Femur (tissue), 1 donor: ENCODE data around the gene PPARD.

Experiments
- DNase-seq: peaks from one replicate; pipeline ENCODE4 v3.0.0-alpha.2; 2017

The PPARD gene

DNA sequence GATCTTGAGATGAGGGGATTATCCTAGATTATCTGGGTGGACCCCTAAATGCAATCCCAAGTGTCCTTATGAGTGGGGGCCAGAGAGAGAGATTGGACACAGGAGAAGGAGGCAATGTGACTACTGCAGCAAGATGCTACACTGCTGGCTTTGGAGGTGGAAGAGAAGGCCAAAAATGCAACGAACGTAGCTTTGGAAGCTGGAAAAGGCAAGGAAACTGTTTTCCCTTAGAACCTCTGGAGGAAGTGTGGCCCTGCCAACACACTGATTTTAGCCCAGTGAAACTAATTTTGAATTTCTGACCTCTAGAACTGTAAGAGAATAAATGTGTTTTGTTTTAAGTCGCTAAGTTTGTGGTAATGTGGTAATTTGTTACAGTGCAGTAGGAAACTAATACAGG, 15.7 kb downstream of the PPARD start:
- DNase-seq, result peak; percentile 61

- no peak for DNase-seq
These were observed 17.0 kb downstream of the PPARD start for GRCh38 chr6:35359346-35359743.

- peak; percentile 59 for DNase-seq
These were observed 17.5 kb downstream of the PPARD start for GRCh38 chr6:35359744-35360348.

DNA sequence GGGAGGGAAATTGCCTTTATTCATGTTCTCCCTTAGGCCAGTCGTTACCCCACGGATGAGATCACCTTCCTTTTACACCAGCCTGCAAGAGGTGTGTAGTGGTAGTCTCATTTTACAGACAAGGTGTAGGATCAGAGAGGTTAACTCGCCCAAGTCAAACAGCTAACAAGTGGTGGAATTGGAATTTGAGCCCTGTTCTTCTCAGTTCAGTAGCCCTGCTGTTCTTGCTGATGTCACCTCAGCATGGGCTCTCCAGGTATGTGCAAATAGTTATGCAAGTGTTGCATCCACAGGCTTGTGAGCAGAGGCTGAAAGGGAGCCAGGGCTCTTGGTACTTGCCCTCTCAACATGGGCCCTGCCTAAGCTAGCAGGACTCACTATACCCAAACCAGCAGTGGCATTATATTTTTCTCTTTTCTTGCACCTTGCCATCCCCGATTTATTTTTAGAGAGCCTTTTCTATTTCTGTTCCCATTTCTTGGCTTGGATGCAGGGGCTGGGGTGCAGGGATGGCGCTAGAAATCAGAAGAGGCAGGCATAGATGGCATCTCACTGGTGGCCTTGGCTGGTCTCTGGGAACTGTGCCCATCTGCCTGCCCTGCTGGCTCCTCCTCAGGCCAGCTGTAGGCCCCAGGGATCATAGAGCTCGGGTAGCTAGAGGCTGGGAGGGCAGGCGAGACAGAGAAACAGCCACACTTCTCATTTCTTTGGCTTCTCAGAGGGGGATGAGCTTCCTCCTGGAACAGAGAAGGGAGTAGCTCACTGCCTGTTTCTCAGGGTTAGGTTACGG, 18.2 kb downstream of the PPARD start:
- DNase-seq, result peak; percentile 69

DNA sequence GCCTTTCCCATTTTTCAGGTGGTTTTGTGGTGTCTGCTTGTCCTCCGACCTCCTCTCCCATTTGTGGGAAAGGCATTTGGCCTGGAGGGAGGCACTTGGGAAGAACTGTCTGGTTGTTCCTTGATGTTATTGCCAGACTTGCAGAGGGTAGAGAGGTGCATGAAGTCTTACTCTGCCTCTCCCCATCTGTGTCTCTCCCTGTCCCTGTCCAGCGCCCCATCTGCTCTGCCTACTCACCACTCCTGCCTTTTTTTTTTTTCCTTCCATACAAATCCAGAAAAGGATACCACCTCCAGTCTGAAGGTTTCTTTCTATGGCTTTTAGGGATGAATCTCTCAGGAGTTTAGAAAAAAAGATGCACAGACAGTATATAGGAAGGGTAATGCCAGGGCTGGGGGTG, 19.8 kb downstream of the PPARD start:
- DNase-seq, result no peak

DNA sequence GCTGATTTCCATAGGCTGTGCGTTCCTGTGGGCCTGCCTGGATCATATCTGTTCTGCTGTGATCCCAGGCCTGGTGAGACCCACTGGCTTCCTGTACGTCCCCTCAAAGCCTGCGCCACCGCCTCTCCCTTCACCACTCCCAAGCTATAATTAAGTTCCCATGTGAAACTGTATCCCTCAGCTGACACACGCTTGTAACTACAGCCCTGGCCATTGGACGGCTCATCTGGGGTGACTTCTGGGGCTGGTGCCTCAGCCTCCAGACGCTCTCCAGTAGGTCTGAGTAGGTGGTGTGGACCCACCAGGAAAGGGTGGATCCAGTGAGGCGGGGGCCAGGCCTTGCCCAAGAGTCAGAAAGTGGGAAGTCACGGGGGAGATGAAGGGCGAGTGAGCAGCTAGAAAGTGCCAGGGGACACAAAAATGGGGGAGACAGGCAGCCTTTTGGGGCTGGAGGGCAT, 21.0 kb downstream of the PPARD start:
- DNase-seq, result peak; percentile 77

GRCh38 chr6:35365594-35366203, 23.3 kb downstream of the PPARD start:
- DNase-seq, result no peak

- no peak for DNase-seq
These were observed 23.8 kb downstream of the PPARD start for GRCh38 chr6:35366204-35366596.

GRCh38 chr6:35367646-35368037, 25.3 kb downstream of the PPARD start:
- no peak for DNase-seq

DNA sequence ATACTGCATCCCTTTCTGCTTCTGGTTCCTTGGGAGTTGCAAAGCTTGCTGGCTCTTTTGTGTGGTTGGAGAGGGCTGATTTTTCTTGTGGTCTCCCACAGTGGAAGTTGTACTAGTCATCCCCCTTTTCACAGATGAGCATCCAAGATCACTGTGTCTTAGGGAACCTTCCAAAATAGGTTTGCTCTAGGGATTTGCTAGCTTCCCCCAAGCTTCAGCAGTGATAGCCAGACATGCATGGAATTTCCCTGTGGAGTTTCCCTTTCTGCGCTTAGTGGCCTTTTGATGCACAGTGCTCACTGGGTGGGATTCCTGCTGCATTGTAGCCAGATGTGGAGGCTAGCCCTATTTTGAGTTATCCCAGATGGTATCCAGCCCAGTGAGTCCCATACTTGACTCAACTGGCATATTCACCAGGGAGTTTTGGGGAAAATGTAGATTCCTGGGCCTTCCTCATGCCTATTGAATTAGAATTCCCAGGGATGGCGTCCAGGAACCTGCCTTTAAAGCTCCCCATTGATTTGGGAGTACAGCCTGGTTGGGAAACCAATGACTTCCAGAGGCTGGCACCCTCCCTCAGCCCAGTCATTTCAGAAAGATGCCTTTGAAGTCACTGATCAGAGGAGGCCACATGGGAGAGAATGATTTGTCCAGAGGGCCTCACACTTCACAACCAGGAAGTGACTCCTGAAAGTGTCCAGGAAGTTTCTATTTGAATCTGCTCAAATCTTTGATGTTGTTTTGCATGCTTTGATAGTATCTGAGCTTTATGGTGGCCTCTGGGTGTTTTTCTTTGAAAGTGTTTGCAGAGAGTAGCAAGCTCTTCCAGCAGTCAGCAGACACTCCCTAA, 25.9 kb downstream of the PPARD start:
- DNase-seq, result no peak

GRCh38 chr6:35370124-35370741, 27.9 kb downstream of the PPARD start:
- DNase-seq, result peak; percentile 76

DNA sequence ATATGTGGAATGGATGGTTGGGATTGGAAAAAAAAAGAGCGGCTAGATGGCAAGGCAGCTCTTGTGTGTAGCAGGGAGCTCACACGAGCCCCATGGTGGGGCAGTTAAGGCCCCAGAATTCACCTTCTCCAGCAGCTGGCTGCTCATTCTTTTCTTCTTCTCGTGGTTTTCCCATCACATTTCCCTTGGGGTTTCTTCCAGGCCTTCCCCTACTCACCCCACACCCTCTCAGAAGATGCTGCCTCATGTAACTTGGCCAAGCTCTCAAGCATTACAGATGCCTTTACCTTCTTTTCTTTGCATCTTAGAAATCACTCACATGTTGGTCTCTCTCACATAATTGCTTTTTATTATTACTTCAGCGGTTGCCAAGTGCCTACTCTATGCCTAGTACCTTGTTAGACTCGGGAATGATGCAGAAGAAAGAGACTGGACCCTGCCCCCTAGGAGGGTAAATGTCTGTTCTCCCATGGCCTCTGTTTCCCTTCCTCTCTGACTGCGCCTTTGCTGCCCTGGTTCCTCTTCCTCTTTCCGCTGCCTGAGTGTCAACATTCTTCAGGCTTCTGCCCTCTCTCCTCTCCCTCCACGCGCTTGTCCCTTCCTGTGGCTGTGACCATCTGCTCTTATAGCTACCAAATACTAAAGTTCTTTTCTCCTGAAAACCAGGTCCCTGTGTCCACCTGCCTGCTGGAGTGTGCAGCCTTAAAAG, 28.6 kb downstream of the PPARD start:
- DNase-seq, result peak; percentile 46

GRCh38 chr6:35371494-35372262, 29.3 kb downstream of the PPARD start:
- no peak for DNase-seq

- DNase-seq, result no peak
These were observed 30.3 kb downstream of the PPARD start for GRCh38 chr6:35372633-35373032.

GRCh38 chr6:35376281-35376680, 33.9 kb downstream of the PPARD start:
- no peak for DNase-seq

DNA sequence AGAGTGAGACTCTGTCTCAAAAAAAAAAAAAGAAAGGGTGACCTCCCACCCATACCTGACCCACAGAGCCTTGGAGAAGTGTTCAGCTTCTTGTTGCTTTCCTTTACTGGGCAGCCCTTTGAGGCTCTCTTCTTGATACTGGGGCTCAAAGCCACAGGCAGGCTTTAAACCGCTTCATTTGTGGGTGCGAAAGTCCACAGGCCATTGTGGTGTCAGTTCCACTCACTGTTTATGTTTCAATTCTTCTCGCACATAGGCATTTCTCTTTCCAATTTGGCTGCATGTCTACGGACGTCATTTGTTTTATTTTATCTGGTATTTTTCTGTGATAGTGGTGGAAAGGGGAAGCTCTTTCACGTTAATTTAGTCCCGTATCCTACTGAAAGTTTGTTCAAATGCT, 34.6 kb downstream of the PPARD start:
- DNase-seq, result no peak

DNA sequence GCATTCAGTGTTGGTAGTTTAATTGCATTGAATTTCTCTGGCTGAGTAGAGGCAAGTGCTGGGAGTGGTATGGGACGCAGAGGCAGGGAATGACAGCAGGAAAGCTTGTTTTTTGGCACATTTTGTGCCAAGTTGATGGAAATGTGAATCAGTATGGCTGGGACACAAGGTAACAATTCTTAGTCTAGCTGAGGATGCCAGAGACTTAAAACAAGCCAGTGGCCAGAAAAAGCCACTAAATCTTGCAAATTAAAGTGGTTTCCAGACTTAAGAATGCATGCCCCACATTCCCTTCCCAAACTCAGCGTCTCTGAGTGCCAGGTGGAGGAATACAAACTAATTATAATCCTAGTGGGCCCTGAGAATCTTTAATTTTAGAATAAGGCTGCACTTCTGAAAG, 35.9 kb downstream of the PPARD start:
- DNase-seq, result no peak

DNA sequence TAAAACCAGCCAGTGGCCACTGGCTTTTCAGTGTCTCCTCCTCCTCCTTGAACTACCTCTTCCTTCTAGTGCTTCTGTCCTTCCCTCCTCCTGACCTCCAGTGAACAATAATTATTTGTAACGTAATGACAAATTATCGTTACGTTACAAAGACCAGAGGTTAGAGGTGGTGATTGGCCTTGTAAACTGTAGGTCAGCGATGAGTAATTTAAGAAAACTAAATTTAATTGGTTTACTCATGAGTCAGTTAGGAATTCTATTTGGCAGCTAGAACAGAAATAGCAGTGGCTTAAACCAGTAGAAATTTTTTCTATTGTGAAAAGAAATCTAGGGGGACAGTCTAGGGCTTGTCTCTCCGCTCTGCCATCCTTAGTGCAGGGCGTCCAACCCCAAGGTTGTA, 38.8 kb downstream of the PPARD start:
- no peak for DNase-seq

DNA sequence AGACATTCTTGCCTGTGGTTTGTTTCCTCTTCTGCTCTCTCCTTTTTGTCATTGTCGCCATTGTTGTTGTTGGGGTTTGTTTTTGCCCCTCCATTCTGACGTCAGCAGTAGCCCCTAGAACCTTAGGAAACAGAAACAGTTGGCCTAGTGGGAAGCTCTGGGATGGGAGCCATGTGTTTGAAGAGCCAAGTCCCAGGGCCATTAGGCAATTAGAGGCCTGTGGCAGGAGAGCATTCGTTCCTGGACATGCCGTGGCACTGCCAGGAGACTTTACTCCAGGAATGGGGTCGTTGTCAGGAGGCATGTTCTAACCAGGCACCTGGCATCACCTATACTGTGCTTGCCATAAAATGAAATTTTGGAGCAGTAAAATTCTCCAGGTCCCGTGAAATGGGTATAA, 39.7 kb downstream of the PPARD start:
- no peak for DNase-seq

- peak; percentile 80 for DNase-seq
These were observed 43.3 kb downstream of the PPARD start for GRCh38 chr6:35385457-35386202.

- DNase-seq, result no peak
These were observed 44.6 kb downstream of the PPARD start for GRCh38 chr6:35386989-35387388.
